ENCODE data around the gene RAP1GAP.

The RAP1GAP gene

GRCh38 chr1:21590126-21590880, 78.9 kb downstream of the RAP1GAP start:
- DNase-seq = no peak

- DNase-seq = no peak
Observed at GRCh38 chr1:21589618-21590017, 79.5 kb downstream of the RAP1GAP start.

DNA sequence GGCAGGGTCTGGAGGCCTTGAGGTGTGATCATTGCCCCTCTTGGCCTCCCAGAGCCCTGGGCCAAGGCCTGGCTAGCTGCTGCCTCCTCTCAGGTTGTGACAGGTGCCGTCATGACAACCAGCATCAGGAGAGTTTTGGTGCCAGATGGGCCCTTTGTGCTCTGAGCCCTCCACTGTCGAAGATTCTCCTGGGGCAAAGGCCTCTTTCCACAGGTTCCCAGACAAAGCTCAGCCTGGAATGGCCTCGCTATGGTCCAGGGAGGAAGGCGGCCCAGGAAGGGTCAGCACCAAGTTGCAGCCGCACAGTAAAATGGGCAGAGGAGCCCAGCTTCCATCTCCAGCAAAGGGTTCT, 81.6 kb downstream of the RAP1GAP start:
- no peak for DNase-seq

DNA sequence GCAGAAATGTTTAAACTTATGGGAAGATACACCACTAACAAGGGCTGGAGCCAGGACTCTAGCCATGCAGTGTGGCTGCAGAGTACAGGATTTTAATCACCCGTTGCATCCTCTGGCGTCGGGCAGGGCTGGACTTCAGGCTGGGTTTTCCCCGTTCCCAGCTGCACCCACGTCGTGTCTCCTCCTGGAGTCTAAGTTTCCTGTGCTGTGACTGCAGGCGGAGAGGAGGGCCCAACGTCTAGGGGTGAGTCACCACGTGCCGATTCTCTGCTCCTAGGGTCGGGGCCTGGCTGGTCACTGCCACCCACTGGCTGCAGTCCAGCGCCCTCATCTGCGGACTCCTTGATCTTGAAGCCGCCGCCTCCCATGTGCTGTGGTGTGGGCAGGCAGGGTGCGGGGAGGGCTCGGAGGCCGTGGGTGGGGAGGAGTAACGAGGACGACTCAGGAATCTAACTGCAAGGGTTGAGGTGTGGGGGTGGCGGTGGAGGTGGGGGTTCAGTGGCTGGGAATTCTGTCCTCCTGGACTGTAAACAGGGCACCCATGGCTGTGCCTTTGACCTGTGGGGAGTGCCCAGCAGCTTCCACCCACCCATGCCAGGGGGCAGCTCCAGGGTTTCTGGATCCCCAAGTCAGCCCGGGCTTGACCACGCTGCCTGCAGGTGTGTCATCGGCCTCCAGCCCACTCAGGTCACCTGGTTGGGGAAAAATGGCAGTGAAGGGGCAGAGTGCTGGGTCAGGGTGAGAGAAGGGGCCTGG, 82.1 kb downstream of the RAP1GAP start:
- DNase-seq = peak; percentile 92

DNA sequence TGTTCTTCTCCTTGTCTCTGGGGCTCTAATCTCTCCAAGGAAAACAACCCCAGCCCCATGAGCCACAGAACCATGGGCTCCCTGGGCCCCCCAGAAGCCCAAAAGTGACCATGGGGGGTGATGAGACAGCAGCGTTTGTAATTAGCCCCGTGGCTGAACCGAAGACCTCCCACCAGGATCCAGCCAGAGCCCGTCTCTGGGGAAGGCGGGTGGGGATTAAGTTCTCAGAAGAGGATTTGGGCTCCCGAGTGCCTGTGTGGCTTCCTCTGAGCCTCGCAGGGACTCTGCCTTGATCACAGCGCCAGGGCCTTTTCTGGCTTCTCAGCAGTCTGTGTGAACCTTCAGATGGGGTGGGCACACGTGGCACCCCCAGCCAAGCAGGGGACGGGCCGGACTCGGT, 82.9 kb downstream of the RAP1GAP start:
- DNase-seq = peak; percentile 62

DNA sequence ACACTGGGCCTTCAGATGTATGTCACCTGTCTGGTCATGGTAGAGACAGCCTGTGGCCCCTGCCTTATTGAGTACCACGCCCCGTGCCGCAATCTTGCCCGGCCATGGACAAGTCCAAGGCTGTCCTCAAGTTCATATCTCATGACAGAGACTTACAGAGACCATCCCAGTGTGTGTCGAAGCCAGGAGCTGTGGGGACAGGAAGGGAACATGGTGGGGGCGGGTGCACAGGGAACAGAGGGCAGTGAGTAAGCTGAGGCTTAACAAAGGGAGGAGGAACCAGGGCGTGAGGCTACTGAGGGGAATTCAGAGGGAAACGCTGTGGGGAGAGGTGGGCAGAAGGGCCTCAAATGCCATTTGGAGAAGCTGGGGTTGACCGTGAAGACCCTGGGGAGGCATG, 84.1 kb downstream of the RAP1GAP start:
- DNase-seq = no peak

- no peak for DNase-seq
Observed at GRCh38 chr1:21584096-21584495, 85.1 kb downstream of the RAP1GAP start.

DNA sequence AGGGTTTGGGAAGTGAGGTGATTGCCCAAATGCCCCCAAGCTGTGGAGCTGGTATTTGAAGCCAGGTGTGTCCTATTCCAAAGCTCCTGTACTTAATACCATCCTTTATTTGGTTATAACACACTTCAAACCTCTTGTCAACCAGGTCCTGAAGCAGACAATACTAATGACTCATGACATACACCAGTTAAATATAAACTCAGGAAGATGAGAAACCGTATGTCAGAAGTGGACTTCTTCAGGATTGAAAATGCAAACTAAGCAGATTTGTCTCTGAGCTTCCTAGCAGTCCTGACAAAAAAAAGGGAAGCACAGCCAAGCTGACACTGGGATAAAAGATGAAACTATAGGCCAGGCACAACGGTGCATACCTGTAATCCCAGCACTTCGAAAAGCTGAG, 89.4 kb downstream of the RAP1GAP start:
- DNase-seq = no peak

GRCh38 chr1:21577933-21578332, 91.2 kb downstream of the RAP1GAP start:
- DNase-seq = no peak

DNA sequence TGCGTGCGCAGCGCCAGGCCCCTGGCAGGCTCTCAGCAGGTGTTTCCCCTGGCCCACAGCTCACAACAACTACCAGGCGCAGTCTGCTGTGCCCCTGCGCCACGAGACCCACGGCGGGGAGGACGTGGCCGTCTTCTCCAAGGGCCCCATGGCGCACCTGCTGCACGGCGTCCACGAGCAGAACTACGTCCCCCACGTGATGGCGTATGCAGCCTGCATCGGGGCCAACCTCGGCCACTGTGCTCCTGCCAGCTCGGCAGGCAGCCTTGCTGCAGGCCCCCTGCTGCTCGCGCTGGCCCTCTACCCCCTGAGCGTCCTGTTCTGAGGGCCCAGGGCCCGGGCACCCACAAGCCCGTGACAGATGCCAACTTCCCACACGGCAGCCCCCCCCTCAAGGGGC, 91.8 kb downstream of the RAP1GAP start:
- no peak for DNase-seq

- no peak for DNase-seq
Observed at GRCh38 chr1:21576798-21577187, 92.4 kb downstream of the RAP1GAP start.

GRCh38 chr1:21576031-21576797, 92.9 kb downstream of the RAP1GAP start:
- DNase-seq = no peak

GRCh38 chr1:21575351-21575942, 93.7 kb downstream of the RAP1GAP start:
- no peak for DNase-seq

DNA sequence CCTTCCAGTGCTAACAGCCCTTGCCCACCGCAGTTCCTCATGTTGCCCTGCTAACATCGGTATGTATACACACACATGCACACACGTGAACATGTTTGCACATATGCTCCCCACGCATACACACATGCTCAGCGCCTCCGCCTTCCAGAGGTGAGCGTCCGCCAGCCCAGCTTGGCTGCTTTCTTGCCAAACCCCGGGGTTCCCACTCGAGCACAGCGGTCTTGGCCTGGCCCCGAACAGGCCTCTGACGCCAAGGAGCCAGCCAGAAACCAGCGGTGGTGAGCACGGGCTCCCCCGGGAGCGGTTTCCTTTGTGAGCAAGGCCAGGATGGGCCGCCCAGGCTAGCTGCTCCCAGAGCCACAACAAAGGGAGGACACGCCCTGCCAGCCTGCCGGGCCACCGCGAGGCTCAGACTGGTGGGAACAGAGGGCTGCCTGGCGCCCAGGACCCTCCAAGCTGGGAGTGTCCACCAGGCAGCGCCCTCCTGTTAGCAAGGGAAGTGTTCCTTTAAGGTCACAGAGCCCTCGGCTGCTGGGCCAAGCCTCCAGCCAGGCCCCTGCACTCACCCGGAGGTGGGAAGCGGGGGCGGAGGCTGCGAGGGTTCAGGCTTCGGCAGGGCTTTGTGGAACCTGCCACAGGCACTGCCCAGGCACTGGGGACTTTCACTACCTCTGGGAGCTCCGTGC, 94.5 kb downstream of the RAP1GAP start:
- peak; percentile 69 for DNase-seq

DNA sequence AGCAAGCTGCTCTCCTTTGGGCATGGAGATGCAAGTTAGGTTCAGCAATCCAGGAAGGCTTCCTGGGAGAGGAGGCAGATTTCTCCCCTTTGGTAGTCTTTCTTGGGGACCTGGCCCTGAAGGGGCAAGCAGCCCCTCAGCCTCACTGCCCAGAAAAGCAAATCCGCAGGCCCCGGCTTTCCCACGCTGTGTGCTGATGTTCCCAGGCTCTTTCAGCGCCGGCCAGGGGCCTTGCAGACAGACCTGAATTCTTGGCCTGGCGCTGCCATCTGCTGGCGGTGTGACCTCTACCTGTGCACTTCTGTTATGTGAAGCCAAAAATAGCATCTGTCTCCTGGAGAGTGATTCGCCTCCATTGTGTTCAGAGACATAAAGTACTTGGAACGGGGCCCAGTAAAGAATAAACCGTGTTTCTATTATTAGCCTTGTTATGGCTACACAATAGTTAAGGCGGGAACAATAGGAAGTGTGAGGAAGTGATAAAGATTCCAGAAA, 95.1 kb downstream of the RAP1GAP start:
- DNase-seq = peak; percentile 79

DNA sequence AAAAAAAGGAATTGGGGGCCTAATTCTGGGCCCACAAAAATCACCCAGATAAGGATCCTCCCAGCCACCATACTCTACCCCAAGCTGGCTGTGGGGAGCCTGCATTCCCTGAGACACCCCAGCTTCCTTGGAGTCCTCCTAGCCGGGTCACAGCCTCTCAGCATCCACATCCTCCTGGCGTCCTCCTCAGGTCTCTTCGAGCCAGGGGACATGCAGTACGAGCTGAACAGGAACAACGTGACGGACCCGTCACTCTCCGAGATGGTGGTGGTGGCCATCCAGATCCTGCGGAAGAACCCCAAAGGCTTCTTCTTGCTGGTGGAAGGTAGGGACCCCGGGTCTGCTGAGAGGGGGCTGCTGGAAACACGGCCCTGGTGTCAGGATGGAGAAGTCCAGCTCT, 95.7 kb downstream of the RAP1GAP start:
- DNase-seq = no peak

DNA sequence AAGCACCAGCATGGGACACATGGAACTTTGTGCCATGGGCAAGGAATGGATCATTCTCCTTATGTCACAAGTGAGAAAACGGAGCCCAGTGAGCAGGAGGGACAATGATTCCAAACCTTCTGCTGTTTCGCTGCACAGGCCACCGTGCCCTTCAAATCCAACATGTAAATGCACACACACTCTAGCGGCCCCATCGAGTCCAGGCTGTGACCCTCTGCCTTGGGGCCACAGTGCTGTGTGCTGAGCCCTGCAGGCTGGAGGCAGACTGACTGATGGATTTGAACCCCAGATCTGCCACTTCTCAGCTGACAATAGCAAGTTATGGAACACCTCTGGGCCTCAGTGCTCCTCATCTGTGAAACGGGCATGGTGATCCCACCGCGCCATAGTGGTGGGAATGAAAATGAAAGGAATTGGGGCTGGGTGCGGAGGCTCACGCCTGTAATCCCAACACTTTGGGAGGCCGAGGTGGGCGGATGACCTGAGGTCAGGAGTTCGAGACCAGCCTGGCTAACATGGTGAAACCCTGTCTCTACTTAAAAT, 96.4 kb downstream of the RAP1GAP start:
- no peak for DNase-seq

DNA sequence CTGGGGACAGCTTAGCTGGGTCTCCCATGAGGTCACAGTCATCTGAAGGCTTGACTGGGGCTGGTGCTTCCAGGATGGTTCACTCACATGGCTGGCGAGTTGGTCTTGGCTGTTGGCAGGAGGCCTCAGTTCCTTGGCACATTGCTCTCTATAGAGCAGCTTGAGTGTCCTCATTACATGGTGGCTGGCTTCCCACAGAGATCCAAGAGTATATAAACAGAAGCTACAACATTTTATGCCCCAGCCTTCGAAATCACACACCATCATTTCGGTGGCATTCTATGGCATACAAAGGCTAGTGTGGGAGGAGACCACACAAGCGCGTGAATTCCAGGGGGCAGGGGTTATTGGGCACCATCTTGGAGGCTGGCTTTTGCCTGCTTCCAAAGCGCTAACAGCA, 96.9 kb downstream of the RAP1GAP start:
- no peak for DNase-seq

GRCh38 chr1:21570885-21571284, 98.3 kb downstream of the RAP1GAP start:
- DNase-seq = no peak

- DNase-seq = no peak
Observed at GRCh38 chr1:21570528-21570875, 98.7 kb downstream of the RAP1GAP start.

- no peak for DNase-seq
Observed at GRCh38 chr1:21569820-21570527, 99.2 kb downstream of the RAP1GAP start.

Measured in fibroblast of skin of back (primary cell).